ENCODE measurements around the gene TMEM260. TPM values are rescaled to one million over a fixed set of nuclear protein-coding genes. Genes with fewer than 3 reads are reported as not detected.

The TMEM260 gene
- total and polyA plus RNA-seq, 2 experiments from 2014 or later = 13.3 to 22.9 TPM

DNA sequence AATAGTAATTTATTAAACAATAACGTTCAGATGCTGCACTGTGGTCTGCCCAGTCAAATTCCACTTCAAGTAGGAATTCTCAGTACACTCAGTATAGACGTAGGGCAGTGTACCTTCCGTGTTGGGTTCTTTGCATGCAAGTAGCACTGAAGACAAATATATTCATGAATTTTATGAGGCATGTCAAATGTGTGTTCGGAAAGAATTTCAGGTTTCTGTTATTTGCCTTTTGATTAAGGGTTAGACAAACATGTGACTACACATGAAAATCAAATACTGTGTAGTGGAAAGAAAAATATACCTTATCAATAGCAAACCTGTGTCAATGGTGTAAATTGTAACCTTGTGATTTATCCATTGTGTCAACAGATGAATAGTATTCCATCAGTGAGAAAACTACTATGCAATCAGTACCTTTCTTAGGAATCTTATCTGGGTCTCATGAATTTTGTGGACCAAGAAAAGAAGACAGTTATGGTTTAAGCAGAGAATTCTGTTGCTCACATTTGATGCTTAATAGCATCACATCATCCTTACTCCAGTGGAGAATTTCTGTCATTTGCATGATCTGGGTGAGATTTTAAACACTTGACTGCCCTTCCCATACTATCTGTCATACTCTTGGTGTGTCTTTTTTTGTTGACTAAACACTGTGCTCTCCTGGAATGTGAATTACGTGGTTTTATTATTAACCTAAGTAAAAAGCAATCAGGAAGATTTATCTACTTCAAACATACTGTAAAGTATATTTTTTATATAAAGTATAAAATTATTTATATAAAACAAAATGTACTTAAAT is 13.3 kb downstream of the TMEM260 start (continued):
- TF ChIP-seq, protein P1, sequence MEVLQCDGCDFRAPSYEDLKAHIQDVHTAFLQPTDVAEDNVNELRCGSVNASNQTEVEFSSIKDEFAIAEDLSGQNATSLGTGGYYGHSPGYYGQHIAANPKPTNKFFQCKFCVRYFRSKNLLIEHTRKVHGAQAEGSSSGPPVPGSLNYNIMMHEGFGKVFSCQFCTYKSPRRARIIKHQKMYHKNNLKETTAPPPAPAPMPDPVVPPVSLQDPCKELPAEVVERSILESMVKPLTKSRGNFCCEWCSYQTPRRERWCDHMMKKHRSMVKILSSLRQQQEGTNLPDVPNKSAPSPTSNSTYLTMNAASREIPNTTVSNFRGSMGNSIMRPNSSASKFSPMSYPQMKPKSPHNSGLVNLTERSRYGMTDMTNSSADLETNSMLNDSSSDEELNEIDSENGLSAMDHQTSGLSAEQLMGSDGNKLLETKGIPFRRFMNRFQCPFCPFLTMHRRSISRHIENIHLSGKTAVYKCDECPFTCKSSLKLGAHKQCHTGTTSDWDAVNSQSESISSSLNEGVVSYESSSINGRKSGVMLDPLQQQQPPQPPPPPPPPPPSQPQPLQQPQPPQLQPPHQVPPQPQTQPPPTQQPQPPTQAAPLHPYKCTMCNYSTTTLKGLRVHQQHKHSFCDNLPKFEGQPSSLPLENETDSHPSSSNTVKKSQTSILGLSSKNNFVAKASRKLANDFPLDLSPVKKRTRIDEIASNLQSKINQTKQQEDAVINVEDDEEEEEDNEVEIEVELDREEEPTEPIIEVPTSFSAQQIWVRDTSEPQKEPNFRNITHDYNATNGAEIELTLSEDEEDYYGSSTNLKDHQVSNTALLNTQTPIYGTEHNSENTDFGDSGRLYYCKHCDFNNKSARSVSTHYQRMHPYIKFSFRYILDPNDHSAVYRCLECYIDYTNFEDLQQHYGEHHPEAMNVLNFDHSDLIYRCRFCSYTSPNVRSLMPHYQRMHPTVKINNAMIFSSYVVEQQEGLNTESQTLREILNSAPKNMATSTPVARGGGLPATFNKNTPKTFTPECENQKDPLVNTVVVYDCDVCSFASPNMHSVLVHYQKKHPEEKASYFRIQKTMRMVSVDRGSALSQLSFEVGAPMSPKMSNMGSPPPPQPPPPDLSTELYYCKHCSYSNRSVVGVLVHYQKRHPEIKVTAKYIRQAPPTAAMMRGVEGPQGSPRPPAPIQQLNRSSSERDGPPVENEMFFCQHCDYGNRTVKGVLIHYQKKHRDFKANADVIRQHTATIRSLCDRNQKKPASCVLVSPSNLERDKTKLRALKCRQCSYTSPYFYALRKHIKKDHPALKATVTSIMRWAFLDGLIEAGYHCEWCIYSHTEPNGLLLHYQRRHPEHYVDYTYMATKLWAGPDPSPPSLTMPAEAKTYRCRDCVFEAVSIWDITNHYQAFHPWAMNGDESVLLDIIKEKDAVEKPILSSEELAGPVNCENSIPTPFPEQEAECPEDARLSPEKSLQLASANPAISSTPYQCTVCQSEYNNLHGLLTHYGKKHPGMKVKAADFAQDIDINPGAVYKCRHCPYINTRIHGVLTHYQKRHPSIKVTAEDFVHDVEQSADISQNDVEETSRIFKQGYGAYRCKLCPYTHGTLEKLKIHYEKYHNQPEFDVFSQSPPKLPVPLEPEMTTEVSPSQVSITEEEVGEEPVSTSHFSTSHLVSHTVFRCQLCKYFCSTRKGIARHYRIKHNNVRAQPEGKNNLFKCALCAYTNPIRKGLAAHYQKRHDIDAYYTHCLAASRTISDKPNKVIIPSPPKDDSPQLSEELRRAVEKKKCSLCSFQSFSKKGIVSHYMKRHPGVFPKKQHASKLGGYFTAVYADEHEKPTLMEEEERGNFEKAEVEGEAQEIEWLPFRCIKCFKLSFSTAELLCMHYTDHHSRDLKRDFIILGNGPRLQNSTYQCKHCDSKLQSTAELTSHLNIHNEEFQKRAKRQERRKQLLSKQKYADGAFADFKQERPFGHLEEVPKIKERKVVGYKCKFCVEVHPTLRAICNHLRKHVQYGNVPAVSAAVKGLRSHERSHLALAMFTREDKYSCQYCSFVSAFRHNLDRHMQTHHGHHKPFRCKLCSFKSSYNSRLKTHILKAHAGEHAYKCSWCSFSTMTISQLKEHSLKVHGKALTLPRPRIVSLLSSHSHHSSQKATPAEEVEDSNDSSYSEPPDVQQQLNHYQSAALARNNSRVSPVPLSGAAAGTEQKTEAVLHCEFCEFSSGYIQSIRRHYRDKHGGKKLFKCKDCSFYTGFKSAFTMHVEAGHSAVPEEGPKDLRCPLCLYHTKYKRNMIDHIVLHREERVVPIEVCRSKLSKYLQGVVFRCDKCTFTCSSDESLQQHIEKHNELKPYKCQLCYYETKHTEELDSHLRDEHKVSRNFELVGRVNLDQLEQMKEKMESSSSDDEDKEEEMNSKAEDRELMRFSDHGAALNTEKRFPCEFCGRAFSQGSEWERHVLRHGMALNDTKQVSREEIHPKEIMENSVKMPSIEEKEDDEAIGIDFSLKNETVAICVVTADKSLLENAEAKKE (CRISPR knock-in tag; IDR thresholded peaks at IDR 0.05) = no peak
- TF ChIP-seq JUNB (IDR thresholded peaks at IDR 0.05; ENCODE audit: unreplicated experiment) (no peak), EZH2 (IDR thresholded peaks at IDR 0.05; ENCODE audit: low read depth, unreplicated experiment) (no peak), CREB1 (CRISPR knock-in tag; IDR thresholded peaks at IDR 0.05; ENCODE audit: low read depth) (no peak), EZH2phosphoT487 (IDR thresholded peaks at IDR 0.05; ENCODE audit: unreplicated experiment) (no peak), ZNF114 (CRISPR knock-in tag; IDR thresholded peaks at IDR 0.05) (no peak), ZNF331 (CRISPR knock-in tag; IDR thresholded peaks at IDR 0.05; ENCODE audit: low read depth) (no peak), STAT1 (IDR thresholded peaks at IDR 0.05; ENCODE audit: unreplicated experiment) (no peak), POLR2AphosphoS5 (IDR thresholded peaks at IDR 0.05; ENCODE audit: low read depth) (no peak), NANOG (IDR thresholded peaks at IDR 0.05; ENCODE audit: borderline replicate concordance) (no peak), ETS1 (IDR thresholded peaks at IDR 0.05) (no peak)
- TF ChIP-seq, protein P2, sequence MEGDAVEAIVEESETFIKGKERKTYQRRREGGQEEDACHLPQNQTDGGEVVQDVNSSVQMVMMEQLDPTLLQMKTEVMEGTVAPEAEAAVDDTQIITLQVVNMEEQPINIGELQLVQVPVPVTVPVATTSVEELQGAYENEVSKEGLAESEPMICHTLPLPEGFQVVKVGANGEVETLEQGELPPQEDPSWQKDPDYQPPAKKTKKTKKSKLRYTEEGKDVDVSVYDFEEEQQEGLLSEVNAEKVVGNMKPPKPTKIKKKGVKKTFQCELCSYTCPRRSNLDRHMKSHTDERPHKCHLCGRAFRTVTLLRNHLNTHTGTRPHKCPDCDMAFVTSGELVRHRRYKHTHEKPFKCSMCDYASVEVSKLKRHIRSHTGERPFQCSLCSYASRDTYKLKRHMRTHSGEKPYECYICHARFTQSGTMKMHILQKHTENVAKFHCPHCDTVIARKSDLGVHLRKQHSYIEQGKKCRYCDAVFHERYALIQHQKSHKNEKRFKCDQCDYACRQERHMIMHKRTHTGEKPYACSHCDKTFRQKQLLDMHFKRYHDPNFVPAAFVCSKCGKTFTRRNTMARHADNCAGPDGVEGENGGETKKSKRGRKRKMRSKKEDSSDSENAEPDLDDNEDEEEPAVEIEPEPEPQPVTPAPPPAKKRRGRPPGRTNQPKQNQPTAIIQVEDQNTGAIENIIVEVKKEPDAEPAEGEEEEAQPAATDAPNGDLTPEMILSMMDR (conservative IDR thresholded peaks at IDR 0.05; ENCODE audit: low read depth in 2 of 2) = no peak
